Stimulated activated naive CD4-positive, alpha-beta T cell (primary cell): ENCODE measurements around the gene IL1RN.

ENCODE experiments used
- DNase-seq, 6 experiments: peaks; one replicate each; lab custom pipeline; 2025; lab: John Stamatoyannopoulos, UW

The IL1RN gene

GRCh38 chr2:113173542-113174375 is 46.4 kb downstream of the IL1RN start, which contains the start of gene PSD4:
Gene PSD4 (plus strand): TSS chr2:113173971. CDS start chr2:113182457, 8,486 bp downstream.
- peak; percentile 73 to 92 (median 82) for DNase-seq

DNA sequence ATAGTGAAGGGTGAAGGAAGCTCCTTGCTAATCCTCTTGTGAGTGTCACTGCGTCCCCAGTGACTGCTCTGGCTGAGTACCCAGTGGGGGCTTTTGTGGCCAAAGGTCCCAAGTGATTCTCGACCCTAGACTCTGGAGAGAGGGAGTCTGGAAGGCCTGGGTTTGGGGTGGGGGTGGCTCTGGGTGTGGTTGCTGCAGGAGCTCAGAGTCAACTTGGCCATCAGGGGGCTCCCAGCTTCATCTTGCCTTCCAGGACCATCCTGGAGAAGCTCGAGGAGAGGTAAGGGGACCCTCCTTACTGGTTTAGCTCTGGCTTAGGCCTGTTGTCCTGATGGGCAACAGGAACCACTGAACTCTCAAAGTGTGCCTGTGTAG is 47.0 kb downstream of the IL1RN start:
- DNase-seq: peak in 2 of 6 experiments; percentile 11 to 43

GRCh38 chr2:113175042-113175628 is 47.7 kb downstream of the IL1RN start:
- peak; percentile 17 to 76 (median 52) for DNase-seq

DNA sequence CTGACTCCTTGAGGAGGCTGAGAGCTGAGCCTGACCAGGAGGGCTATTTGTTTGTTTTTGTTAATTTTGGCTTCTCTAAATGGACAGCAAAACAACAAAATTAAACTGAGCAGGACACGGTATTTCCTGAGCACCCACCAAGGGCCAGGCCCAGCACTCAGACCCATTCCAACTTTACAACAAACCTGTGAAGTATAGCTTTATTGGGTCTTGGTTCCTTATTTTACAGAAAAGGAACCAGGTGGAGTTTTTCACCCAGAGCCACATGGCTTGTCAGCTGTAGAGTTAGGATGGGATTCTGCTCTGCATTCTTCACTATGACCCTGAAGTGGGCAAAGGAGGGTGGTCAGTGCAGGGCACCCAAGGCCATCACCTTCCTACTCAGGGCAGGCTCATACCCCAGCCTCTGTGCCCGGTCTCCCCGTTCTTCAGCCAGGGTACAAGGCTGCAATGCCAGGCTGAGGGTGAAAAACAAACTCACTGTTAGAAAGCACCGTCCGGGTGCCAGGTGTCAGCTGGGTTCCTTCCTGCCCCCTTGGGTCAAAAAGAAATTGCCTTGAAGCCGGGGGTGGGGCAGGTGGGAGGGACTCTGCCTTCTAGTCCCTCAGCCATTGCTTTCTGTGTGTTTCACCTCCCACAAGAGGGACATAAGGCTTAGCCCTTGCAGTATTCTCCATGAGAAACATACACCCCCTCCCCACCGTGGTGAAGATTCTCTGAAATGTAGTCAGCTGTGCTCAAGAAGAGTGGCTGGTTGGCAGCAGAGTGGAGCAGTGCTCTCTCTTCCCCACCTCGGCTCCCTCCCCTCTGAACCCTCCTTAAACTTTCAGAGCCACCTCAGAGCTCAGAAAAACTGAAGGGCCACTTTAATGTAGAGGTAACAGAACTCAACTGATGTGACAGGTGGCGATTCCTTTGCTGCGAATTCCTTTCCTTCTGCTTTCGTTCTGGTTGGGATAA is 48.6 kb downstream of the IL1RN start:
- DNase-seq: peak in 1 of 6 experiments; percentile 12

- DNase-seq: no peak
These were observed 49.4 kb downstream of the IL1RN start for GRCh38 chr2:113176696-113177355.

- DNase-seq: no peak
These were observed 50.8 kb downstream of the IL1RN start for GRCh38 chr2:113178069-113178746.

- no peak for DNase-seq
These were observed 51.5 kb downstream of the IL1RN start for GRCh38 chr2:113178891-113179290.

DNA sequence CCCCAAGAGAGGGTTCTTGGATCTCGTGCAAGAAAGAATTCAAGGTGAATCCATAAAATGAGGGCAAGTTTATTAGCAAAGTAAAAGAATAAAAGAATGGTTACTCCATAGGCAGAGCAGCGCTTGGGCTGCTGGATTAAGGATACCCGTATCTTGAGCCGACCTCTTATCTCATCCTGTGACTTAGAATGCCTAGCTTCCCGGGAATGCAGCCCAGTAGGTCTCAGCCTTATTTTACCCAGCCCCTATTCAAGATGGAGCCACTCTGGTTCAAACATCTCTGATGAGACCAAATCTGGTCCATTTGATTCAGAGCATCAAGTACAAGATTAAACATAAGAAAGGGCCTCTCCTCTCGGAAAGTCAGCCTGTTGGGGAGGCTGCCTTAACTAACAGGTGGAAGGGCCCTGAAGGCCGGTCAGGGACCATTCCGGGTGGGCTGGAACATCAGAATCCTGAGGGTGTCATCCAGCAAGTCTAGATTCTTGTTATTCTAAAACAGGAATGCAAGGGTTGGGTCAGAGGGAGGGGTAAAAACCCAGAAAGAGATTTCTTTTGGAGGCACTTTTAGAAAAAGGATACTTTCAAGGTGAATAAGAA is 52.1 kb downstream of the IL1RN start:
- DNase-seq: no peak

GRCh38 chr2:113180131-113180946 is 52.9 kb downstream of the IL1RN start:
- no peak for DNase-seq

GRCh38 chr2:113181258-113182051 is 54.1 kb downstream of the IL1RN start:
- peak in 1 of 6 experiments; percentile 40 for DNase-seq

GRCh38 chr2:113182471-113183260 is 55.3 kb downstream of the IL1RN start:
- no peak for DNase-seq

DNA sequence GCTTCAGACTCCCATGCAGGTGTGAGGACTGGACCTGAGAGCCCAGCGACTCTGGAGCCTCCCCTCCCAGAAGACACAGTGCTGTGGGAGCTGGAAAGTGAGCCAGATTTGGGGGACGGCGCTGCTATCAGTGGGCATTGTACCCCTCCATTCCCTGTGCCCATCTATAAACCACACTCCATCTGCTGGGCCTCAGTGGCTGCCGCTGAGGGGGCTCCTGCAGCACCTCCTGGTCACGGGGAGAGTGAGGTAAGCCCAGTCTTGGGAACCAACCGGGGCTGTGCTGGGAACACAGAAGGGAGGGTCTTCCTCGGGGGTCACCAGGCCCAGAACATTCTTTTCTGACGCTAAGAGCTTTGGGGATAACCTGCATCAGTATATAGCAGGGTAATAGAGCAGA is 55.9 kb downstream of the IL1RN start:
- no peak for DNase-seq
